Myometrial cell (primary cell): ENCODE data around the gene FNDC8. TPM values are rescaled to one million over a fixed set of nuclear protein-coding genes. Genes with fewer than 3 reads are reported as not detected.

Source experiments
- total RNA-seq: library from RNA; depleted of rRNA; stranded (reverse); fragments of >200 nt; gene quantifications from 2 replicates; pipeline ENCODE4 v1.2.3, GENCODE V29; 2015

The FNDC8 gene
- total RNA-seq: not detected in 2 replicates

GRCh38 chr17:35121315-35121714 is at the start of gene FNDC8:
TSS of gene FNDC8 (plus strand) at chr17:35121615. CDS start at chr17:35121694, 79 bp downstream.

GRCh38 chr17:35119370-35120165 is 1.8 kb upstream of the FNDC8 start, which contains the start of gene RAD51D:
TSS of gene RAD51D (minus strand) at chr17:35119860. CDS start at chr17:35119613, 247 bp downstream.

GRCh38 chr17:35141681-35142466 is 20.5 kb downstream of the FNDC8 start, which contains the start of gene NLE1:
TSS of gene NLE1 (minus strand) at chr17:35142303. CDS start at chr17:35142275, 28 bp downstream.

GRCh38 chr17:35147375-35147905 is 26.0 kb downstream of the FNDC8 start, which contains the start of gene UNC45B:
TSS of gene UNC45B (plus strand) at chr17:35147817. CDS start at chr17:35148264, 447 bp downstream.

Other genes starting within 250 kb of the FNDC8 start
- 0.58 and 0.89 TPM in 2 replicates for gene CCT6B, start 160.2 kb upstream of the FNDC8 start, total RNA-seq
- gene ZNF830, start 160.1 kb upstream of the FNDC8 start, total RNA-seq: 5.1 and 5.2 TPM in 2 replicates
- 26.2 and 48.2 TPM in 2 replicates for gene LIG3, start 141.1 kb upstream of the FNDC8 start, total RNA-seq
- 11.8 and 16.5 TPM in 2 replicates for gene RFFL, start 57.9 kb upstream of the FNDC8 start, total RNA-seq
- gene RAD51D, start 1.8 kb upstream of the FNDC8 start, total RNA-seq: 8.5 and 22.2 TPM in 2 replicates
- 14.7 and 47.9 TPM in 2 replicates for gene NLE1, start 20.7 kb downstream of the FNDC8 start, total RNA-seq
- not detected in 2 replicates for gene UNC45B, start 26.2 kb downstream of the FNDC8 start, total RNA-seq
- not detected in 2 replicates for gene SLC35G3, start 72.8 kb downstream of the FNDC8 start, total RNA-seq
- gene SLFN5, start 121.5 kb downstream of the FNDC8 start, total RNA-seq: 33.2 and 47.9 TPM in 2 replicates